Measurements from ENCODE around the gene SUPT7L.
A peak's percentile ranks its signal among the peaks of the same experiment; 100 is the strongest.
"Not testable (repeated sequence)": the region's sequence is repeated elsewhere in the genome, so short reads cannot be mapped to it uniquely, and the experiment has no call there.

Gene SUPT7L

GRCh38 chr2:27663285-27664153, at the start of gene SUPT7L, which contains the start of gene SLC4A1AP:
Gene SUPT7L (minus strand): TSS chr2:27663614. CDS start chr2:27662192, 1,422 bp downstream.
Gene SLC4A1AP (plus strand): TSS chr2:27663889. CDS start chr2:27663915, 26 bp downstream.
- DNase-seq, result peak; percentile 90

GRCh38 chr2:27713201-27713600, 49.8 kb upstream of the SUPT7L start:
- no peak for DNase-seq

GRCh38 chr2:27712522-27712921, 49.1 kb upstream of the SUPT7L start:
- DNase-seq, result no peak

- DNase-seq, result no peak
Measured at GRCh38 chr2:27711804-27712203, 48.4 kb upstream of the SUPT7L start.

- DNase-seq, result no peak
Measured at GRCh38 chr2:27710640-27711430, 47.4 kb upstream of the SUPT7L start.

GRCh38 chr2:27709960-27710575, 46.7 kb upstream of the SUPT7L start:
- DNase-seq, result no peak

- DNase-seq, result no peak
Measured at GRCh38 chr2:27709326-27709725, 45.9 kb upstream of the SUPT7L start.

- DNase-seq, result no peak
Measured at GRCh38 chr2:27708666-27709065, 45.3 kb upstream of the SUPT7L start.

GRCh38 chr2:27708257-27708654, 44.8 kb upstream of the SUPT7L start:
- no peak for DNase-seq

- no peak for DNase-seq
Measured at GRCh38 chr2:27707462-27708256, 44.2 kb upstream of the SUPT7L start.

GRCh38 chr2:27705851-27706622, 42.6 kb upstream of the SUPT7L start:
- no peak for DNase-seq

GRCh38 chr2:27704342-27704876, 41.0 kb upstream of the SUPT7L start:
- no peak for DNase-seq

- peak; percentile 86 for DNase-seq
Measured at GRCh38 chr2:27703638-27704341, 40.4 kb upstream of the SUPT7L start.

GRCh38 chr2:27702302-27702701, 38.9 kb upstream of the SUPT7L start:
- no peak for DNase-seq

- DNase-seq, result no peak
Measured at GRCh38 chr2:27701676-27702075, 38.3 kb upstream of the SUPT7L start.

GRCh38 chr2:27697660-27698059, 34.2 kb upstream of the SUPT7L start:
- no peak for DNase-seq

GRCh38 chr2:27690052-27690451, 26.6 kb upstream of the SUPT7L start:
- no peak for DNase-seq

- no peak for DNase-seq
Measured at GRCh38 chr2:27689424-27689823, 26.0 kb upstream of the SUPT7L start.

GRCh38 chr2:27687232-27687631, 23.8 kb upstream of the SUPT7L start:
- DNase-seq, result no peak

GRCh38 chr2:27685577-27685976, 22.2 kb upstream of the SUPT7L start:
- DNase-seq, result no peak

- DNase-seq, result not testable (repeated sequence)
Measured at GRCh38 chr2:27685006-27685405, 21.6 kb upstream of the SUPT7L start.

All from hematopoietic multipotent progenitor cell treated with erythropoietin and hydrocortisone succinate and interleukin-3 and kit ligand, for 8 days (in vitro differentiated cells).